Epithelial cell of proximal tubule (primary cell): ENCODE measurements around the gene CD2AP. TPM values are rescaled to one million over a fixed set of nuclear protein-coding genes. Genes with fewer than 3 reads are reported as not detected.
A peak's percentile ranks its signal among the peaks of the same experiment; 100 is the strongest.

ENCODE experiments used
- DNase-seq: peaks from one replicate; pipeline ENCODE4 v3.0.0-alpha.2; 2011; ENCODE audit warnings: low read depth
- H3K4me3 ChIP-seq: 2 replicates; pipeline ENCODE4 v1.5.1; 2011; ENCODE audit warnings: low read depth, mild to moderate bottlenecking, low read length
- CTCF ChIP-seq: conservative IDR thresholded peaks from 2 replicates; pipeline ENCODE4 v1.5.1; 2012; ENCODE audit warnings: low read depth, mild to moderate bottlenecking, low read length
- total RNA-seq: library from RNA; depleted of rRNA; stranded (reverse); fragments of >200 nt; gene quantifications from 2 replicates; pipeline ENCODE4 v1.2.3, GENCODE V29; 2015

CD2AP gene
- total RNA-seq = 43.3 and 61.7 TPM in 2 replicates

- H3K4me3 ChIP-seq = peak within 1 kb of the TSS; percentile 93
- DNase-seq = no peak
- no peak for TF ChIP-seq CTCF
Measured at GRCh38 chr6:47477497-47478232, at the start of gene CD2AP. TSS of gene CD2AP (plus strand) at chr6:47477789. CDS start at chr6:47478245, 456 bp downstream.

GRCh38 chr6:47428288-47428687, 49.3 kb upstream of the CD2AP start:
- H3K4me3 ChIP-seq = no peak overlapping the region
- DNase-seq = no peak
- no peak for TF ChIP-seq CTCF

GRCh38 chr6:47428746-47429664, 48.6 kb upstream of the CD2AP start:
- no peak overlapping the region for H3K4me3 ChIP-seq
- TF ChIP-seq CTCF = no peak
- no peak for DNase-seq

- TF ChIP-seq CTCF = no peak
- DNase-seq = no peak
Measured at GRCh38 chr6:47434372-47435253, 43.0 kb upstream of the CD2AP start.

GRCh38 chr6:47435254-47435612, 42.4 kb upstream of the CD2AP start:
- no peak overlapping the region for H3K4me3 ChIP-seq
- no peak for TF ChIP-seq CTCF
- DNase-seq = no peak

More at GRCh38 chr6:47434372-47435253, 43.0 kb upstream of the CD2AP start:
- H3K4me3 ChIP-seq = no peak overlapping the region

GRCh38 chr6:47437592-47437991, 40.0 kb upstream of the CD2AP start:
- no peak overlapping the region for H3K4me3 ChIP-seq
- no peak for DNase-seq
- no peak for TF ChIP-seq CTCF
